Transverse colon (tissue), 3 donors: ENCODE data around the gene DHX16.

Source experiments
- POLR2A ChIP-seq: fragments of 450-650 bp; IDR thresholded peaks from one replicate; pipeline ENCODE4 v1.6.1; 2016; ENCODE audit warnings: antibody characterized with exemption, mild to moderate bottlenecking, moderate library complexity
- TF ChIP-seq, protein P1 (sequence below), 5 experiments: fragments of 200-600 bp in 3 of 5; fragments of 450-650 bp in 2 of 5; sonication (generic) in 3 of 5; IDR thresholded peaks; 1 replicate in 2 of 5; 2 replicates in 3 of 5; pipeline ENCODE4 v1.5.1; 2016 to 2017; ENCODE audit warnings: antibody characterized with exemption in 5 of 5, inconsistent platforms in 3 of 5, mild to moderate bottlenecking in 2 of 5, moderate library complexity in 1 of 5

- TF ChIP-seq, protein P1, sequence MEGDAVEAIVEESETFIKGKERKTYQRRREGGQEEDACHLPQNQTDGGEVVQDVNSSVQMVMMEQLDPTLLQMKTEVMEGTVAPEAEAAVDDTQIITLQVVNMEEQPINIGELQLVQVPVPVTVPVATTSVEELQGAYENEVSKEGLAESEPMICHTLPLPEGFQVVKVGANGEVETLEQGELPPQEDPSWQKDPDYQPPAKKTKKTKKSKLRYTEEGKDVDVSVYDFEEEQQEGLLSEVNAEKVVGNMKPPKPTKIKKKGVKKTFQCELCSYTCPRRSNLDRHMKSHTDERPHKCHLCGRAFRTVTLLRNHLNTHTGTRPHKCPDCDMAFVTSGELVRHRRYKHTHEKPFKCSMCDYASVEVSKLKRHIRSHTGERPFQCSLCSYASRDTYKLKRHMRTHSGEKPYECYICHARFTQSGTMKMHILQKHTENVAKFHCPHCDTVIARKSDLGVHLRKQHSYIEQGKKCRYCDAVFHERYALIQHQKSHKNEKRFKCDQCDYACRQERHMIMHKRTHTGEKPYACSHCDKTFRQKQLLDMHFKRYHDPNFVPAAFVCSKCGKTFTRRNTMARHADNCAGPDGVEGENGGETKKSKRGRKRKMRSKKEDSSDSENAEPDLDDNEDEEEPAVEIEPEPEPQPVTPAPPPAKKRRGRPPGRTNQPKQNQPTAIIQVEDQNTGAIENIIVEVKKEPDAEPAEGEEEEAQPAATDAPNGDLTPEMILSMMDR (IDR thresholded peaks at IDR 0.05), result no peak
- TF ChIP-seq POLR2A, result no peak
Measured at GRCh38 chr6:30657454-30657853, 15.4 kb downstream of the DHX16 start.
